Amygdala (tissue), 56 donors: Measurements from ENCODE around the gene CALM3.

Experiments
- DNase-seq, 56 donors: peaks; one replicate each; lab custom pipeline; 2025; lab: John Stamatoyannopoulos, UW

Gene CALM3

DNA sequence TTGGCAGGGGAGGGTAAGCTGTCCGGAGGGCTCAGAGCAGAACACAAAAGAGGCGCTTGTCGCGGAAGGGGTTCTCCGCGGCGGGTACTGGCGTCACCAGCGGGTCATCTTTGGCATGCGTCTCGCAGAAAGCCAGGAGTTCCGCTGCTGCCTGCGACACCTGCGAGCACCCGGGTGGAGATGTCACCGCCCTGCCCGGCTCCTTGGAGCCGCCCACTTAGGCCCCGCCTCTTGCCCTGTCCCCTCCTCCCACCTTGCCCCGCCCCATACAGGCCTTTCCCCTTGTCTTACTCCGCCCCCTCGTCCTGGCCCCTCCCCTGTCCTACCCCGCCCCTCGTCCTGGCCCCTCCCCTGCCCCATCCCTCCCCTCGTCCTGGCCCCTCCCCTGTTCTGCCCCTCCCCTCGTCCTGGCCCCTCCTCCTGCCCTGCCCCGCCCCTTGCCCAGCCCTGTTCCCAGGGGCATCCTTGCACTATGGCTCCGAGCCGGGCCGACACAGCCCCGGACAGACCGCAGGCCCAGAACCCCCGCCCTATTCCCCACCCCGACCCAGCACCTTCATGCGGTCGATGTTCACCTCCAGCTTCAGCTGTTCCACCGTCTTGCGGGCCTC lies 33.0 kb downstream of the CALM3 start:
- peak in 53 of 56 donors; percentile 21 to 98 (median 72) for DNase-seq

DNA sequence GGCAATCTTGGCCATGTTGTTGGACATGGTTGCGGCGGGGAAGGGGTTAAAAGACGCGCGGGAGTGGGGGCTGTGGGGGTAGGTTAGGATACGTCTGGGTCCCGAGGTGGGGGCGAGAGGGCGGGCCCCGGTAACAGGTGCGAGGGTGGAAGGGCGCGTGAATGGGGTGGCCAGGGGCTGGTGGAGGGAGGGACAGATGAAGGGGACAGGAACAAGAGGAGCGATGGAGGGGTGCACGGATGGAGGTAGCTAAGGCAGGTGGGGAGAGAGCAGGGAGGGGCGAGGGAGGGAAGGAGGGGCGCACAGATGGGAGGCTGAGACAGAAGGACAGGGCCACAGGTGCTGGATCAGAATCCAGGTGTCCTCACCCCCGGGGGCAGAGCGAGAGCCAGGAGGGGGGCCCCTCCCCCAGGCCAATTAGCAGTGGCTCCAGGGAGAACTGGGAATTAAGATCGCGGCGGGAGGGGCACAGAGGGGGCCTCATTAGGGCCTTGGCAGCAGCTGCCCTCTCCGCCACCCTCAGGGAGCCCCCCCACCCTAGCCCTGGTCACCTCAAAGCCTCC lies 33.6 kb downstream of the CALM3 start:
- peak in 2 of 56 donors; percentile 47 to 64 for DNase-seq

DNA sequence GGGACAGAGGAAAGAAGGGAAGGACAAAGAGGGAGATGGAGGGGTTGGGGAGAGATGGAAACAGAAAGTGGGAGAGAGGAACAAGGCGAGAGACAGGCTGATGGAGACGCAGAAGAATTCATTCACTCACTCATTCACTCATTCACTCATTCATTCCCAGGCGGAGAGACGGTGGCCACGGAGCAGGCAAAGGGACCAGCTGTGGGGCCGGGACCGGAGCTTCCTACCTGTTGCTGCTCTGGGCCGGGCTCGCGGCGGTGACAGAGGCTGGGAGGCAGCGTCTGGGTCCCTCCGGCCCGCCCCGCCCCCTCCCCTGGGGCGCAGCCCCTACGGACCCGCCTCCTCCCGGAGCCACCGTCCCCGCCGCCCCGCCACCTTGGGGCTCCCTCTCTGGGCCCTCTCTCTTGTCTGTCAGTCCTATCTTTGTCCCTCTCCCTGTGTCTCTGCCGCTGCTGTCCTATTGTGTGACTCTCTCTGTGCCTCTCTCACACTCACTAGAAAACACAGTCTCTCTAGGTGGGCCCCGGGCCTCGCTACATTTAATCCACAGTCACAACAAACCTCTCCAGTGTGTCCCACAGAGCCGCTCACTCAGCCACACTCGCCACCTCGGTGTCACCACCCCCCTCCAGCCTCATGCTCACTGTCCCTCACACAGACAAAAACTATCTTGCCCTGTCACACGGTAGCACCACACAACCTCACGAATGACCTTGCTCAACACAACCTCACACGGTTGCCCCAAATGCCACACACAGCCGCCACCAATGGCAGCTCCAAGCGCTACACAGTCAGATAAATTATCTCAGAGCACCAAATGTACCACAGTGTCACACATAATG lies 35.0 kb downstream of the CALM3 start, which contains the start of gene GNG8:
Gene GNG8, minus strand, starts transcription at position 283 of the 842 bp plus-strand sequence. CDS start 1,520 bp downstream, outside the sequence.
- peak in 3 of 56 donors; percentile 16 to 49 (median 46) for DNase-seq

DNA sequence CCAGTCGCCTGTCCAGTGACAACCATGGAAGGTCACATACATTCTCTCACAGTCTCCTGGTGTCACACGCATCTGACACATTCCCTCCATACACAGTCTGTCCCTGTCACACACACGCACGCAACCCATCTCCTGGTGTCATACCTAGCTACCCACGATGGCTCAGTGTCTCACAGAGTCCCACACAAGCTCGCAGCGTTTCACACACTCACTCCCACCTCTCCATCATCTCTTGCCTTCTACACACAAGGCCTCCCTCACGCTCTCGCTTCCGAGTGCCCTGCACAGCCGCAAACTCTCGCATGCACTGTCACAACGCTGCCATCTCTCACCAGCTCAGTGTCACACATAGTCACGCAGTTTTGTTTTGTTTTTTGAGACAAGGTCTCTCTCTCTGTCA lies 36.1 kb downstream of the CALM3 start:
- peak in 6 of 56 donors; percentile 7 to 30 (median 18) for DNase-seq

DNA sequence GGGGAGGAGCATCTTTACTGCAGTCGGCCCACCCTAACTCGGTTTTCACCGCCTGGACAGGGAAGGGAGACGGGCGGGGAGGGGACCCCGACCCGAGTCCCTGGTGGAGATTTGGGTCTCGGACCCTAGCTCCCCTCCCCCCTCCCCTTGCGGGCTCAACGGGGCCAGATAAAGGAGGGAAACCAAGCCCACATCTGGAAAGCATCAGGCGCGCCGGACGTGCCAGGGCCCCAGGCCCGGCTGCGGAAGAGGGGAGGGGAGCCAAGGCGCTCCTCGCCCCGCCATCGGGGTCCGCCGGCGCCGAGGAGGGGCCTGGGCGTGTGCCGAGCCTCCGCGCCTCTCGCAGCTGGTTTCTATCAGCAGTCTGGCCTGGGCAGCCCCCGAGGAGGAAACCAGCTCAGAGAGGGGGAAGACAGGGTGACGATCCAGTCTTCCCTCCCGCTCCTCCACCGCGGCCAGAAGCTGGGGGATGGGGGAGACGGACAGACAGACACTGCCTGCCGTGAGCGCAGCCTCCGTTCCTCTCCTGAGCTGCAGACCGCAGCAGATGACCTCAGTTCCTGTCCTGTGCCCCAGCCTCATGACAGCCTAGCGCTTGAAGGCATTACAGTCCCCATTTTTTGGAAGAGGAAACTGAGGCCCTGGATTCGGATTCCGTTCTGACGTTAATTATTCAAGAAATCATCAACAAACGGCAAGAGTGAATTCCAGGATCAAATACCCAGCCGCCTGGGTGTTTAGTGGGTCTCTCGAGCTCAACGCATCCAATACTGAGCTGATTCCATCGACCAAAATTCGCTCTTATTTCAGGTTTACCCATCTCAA lies 38.4 kb downstream of the CALM3 start:
- peak in 8 of 56 donors; percentile 14 to 67 (median 38) for DNase-seq

DNA sequence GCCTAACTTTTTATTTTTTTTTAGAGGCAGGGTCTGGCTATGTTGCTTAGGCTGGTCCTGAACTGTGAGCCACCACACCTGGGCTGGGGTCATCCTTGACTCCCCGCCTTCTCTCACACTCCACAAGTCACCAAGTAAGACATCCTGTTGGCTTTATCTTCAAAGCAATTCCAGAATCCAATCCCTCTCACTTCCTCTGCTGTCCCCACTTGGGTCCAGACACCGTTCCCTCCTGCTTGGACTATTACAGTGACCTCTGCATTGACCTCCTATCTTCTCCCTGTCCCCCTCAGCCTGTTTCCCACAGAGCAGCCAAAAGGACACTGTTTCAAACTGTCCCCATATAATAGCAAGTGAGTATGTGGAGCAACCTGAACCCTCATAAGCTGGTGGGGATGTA lies 39.5 kb downstream of the CALM3 start:
- DNase-seq, result no peak

DNA sequence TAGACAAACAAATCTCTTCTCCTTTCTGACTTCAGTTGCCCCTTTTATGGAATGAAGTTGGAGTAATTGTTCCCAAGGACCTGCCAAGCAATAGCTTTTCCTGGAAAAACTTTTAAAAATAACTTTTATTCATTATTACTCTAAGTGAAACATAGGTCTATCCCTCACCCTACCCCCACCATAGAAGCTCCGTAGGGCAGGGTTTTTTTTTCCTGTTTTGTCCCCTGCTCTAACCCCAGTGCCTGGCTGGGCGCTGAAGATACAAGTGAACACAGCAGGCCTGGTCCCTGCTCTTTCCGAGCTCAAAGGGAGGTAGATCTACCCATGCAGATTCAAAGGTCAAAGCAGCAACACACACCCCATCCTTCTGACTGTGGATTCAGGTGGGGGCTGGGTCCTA lies 43.6 kb downstream of the CALM3 start:
- DNase-seq, result no peak

DNA sequence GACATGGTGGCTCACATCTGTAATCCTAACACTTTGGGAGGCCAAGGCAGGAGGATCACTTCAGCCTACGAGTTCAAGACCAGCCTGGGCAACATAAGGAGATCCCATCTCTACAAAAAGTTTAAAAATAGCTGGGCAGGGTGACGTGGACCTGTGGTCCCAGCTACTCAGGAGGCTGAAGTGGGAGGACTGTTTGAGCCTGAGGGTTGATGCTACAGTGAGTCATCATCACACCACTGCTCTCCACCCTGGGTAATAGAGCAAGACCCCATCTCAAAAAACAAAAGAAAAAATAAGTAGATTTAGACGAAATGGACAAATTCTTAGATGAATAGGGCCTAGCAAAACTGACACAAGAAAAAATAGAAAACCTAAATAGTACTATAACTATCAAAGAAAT lies 45.3 kb downstream of the CALM3 start:
- no peak for DNase-seq

DNA sequence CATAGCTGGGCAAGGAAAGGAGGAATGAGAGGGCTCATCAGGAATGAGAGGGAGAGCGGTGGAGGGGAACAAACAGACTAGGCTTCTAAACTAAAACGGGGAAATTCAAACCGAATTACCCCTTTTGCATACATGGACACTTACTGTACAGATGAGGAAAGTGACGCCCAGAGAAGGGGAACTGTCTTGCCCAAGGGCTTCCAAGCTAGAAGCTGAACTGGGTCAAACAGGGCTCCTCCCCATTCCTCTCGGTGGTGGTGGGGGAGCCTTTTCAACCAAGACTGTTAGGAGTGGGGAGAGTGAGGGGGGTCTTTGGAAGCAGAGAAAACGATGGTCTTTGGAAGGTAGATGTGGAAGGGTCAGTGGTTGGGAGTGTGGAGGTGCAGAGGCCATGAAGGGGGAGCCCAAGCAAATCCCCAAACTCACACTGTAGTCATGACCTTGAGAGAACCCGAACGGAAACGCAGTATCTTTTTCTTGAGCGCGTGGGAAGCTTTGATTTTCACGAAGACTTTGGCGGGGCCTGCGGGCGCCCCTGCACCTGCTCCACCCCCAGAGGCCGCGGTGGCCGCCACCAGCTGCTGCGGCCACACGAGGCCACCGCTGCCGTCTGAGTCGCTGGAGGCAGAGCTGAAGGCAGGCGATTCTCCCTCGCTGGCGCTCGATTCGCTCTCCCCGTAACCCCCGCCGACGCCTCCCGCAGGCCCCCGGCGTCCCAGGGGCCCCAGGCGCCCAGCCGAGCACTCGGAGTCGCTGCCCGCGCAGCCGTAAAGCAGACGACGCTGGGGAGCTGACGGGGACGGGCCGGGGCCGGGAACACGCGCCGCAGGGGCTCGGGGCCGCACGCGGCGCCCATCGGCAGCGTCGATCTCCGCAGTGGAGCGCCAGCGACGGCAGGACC lies 47.2 kb downstream of the CALM3 start:
- DNase-seq, result no peak

DNA sequence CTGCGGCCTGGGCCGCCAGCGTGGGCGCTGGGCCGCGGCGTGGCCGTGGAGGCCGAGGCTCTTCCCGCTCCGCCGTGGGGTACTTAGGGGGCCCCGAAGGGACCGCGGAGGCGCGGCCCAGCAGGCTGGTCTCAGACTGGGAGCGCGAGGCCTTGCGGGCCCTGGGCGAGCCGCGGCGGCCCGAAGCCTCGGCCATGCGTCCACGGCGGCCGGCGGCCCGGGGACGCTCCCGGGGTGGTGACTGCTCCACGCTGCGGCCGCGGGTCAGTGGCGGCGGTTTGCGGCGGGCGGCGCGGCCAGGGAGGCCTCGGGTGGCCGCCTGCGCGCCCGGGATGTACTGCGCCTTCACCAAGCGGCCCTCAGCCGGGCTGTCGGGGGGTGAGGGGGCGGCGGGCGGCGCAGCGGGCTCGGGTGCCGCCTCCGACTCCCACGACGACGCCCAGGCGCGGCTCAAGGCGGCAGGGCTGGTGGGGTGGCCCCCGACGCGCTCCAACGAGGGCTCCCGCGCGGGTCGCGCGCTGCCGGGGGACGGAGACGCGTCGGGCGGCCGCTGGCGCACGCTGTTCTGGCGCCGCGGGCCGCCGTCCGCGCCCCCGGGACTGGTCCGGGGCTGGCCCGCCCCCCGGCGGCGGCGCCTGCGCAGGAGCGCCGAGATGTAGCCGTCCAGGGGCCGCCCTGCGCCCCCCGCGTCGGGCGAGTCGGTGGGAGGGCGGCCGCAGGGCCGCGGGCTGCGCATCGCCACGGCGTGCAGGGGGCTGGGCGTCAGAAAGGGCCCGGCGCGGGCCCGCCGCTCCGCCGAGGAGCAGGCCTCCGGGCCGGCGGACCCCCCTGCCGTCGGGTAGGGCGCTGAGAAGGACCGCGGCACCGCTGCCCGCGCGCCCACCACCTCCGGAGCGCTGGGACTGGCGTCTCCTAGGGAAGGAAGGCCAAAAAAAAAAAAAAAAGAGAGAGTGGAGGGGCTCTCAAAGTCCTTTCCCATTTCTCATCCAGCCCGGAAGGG lies 48.1 kb downstream of the CALM3 start:
- no peak for DNase-seq

DNA sequence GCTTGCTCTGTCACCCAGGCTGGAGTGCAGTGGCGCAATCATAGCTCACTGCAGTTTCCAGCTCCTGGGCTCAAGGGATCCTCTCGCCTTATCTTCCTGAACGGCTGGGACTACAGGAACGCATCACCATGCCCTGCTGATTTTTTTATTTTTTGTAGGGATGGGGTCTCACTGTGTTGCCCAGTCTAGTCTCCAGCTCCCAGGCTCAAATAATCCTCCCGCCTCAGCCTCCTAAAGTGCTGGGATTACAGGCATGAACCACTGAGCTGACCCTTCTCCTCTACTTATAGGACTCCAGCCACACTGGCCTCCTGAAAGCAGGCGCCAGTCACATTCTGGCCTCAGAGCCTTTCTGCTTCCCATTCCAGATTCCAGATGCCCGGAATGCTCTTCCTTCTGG lies 49.3 kb downstream of the CALM3 start:
- no peak for DNase-seq

DNA sequence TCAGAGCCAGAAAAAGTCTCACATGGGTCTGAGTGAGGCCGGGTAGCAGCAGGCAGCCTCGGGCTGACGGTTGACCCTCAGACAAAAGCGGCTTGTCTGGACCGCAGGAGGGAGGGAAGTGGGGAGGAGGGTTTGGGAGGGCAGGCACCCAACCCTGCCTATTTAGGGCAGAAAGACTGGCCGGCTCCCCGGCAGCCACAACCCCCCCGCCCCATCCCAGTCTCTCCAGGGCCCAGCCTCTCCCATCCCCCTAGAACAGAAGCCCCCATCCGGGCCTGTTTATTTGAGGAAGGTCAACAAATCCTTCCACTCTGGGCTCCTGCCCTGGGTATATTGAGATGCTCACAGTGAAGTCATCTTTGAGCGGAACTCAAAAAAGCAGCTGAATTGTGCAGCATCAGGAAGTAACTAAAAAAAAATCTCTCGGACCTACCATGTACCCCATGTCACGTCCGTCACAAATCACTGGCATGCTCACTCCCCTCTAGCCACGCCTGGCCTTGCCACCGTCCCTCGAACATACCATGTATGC lies 53.6 kb downstream of the CALM3 start:
- DNase-seq, result peak in 52 of 56 donors; percentile 32 to 87 (median 70)

DNA sequence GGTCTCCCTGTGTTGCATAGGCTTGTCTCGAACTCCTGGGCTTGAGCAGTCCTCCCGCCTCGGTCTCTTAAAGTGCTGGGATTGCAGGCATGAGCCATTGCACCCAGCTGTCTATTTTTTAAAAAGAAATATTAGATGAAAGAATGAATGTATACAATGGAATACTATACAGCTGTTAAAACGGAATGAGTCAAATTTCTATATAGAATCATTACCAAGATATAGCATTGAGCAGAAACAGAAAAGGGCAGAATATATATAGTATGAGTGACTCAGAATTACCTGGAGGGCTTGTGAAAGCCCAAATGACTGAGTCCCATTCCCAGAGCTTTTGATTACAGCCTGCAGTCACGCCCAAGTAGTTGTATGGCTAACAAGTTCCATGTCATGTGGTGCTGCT lies 55.4 kb downstream of the CALM3 start:
- peak in 1 of 56 donors; percentile 30 for DNase-seq

DNA sequence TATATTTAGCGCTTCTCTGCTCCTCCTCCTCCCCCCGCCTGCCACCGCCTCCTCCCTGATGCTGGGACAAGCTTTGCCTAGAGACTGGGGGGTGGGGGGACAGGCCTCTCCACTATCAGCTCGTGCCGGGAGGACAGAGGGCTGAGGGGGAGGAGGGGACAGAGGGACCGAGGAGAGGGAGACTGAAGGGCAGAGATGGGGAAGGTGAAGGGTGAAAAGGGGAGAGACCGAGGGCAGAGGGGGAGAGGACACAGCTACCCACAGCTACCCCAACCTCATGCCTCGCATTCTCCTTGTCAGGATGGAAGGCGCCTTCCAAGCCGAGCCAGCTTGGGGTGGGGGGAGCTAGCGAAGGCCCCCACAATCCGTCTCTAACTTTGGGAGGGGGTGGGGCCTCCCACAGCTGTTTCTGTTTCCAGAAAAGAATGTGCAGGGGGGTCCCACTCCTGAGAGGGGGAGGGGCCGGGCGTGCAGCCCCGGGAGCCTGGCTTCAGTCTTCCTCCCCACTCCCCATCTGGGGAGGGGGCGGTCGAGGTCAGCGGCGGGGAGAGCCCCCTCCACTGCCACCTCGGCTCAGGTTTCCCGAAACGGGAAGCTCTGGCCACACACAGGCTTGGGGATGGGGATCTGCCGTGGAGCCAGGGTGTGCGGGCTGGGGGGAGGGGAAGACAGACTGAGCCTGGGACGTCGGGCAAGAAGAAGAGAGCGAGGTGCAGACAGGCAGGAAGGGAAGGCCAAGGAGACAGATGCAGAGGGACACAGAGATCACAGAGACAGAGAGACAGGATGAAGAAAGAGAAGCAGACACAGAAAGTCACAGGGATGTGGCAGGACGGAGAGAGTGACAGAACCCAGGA lies 58.2 kb downstream of the CALM3 start:
- peak in 38 of 56 donors; percentile 14 to 70 (median 42) for DNase-seq

DNA sequence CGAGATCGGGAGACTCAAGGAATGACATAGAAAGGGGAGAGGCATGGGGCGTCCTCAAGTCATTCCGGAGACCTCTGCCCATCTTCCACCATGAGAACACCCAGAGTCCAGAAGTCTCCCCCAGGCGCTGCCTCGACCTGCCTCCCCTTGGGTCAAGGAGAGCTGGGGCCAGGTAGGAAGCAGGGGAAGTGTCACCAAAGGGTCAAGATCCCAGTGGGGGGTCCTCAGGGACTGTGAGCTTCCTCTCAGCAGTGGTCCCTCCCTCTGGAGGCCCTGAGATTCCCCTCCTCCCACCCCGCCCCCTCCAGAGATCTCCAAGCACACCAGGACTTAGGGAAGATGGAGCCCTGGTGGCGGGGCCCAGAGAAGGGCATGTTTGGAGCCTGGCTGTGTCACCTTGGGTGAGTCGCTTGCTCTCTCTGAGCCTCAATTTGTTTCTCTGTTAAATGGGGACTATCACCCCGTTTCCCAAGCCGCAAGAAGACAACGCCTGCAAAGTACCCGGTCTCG lies 58.9 kb downstream of the CALM3 start:
- peak in 36 of 56 donors; percentile 15 to 60 (median 40) for DNase-seq
